HG03159 (cell line): ENCODE measurements around the gene EEF1AKMT3.

Experiments
- ATAC-seq: cut with Tn5 transposase; IDR thresholded peaks from one replicate; pipeline ENCODE4 v1.9.1; 2021; ENCODE audit warnings: mild to moderate bottlenecking, moderate library complexity; ENCODE audit not compliant: unreplicated experiment

Gene EEF1AKMT3

GRCh38 chr12:57750561-57751431 is 21.6 kb upstream of the EEF1AKMT3 start:
- no peak for ATAC-seq

DNA sequence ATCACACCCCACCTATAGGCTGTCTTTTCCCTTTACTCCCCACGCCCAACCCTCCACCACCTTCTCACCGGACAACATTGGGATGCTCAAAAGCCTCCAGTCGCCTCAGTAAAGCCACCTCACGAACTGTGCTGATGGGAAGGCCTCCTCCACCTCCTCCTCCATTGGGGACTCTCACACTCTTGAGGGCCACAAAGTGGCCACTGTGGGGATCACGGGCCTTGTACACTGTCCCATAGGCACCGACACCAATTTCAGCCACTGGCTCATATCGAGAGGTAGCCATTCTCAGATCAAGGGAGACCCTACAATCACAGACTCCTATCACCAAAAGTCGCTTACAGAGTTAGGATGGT is 21.0 kb upstream of the EEF1AKMT3 start:
- no peak for ATAC-seq

DNA sequence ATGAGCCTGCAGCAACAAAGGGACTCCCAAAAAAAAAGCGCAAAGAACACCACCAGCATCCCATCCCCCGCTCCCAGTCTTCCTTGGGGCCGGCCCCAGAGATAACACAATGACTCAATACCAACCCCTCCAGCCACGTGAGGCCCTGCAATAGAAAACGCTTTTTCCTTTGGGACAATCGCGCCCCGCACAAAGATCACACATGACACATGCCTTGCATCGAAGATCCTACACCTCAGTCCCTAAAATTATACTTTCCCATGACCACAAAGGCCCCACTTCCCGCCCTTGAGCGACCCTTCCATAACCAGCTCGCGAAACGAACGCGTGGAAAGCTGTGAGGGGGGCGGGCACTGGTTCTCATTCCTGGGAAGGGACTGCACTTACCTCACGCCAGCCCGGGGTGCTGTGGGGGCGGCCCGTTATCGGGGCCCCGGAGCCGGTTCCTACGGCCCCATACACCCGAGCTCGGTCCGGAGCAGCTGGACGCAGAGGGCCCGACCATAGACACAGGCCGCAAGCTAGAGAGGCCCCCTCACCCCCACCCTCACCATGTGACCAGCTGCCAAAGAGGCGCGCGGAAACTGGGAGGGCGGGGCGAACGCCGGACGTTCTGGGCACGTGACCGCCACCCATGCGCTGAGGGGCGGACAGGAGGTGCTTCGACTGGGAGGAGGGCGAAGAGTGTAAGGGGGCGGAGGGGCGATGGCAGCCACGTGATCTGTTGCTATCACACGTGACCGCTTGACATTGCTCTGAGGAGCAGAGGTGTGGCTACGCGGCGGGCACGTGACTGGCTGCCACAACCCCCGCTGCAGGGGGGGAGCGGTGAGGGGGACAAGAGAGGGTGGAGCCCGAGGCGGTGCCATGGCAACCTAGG is 20.4 kb upstream of the EEF1AKMT3 start, which contains the start of gene CDK4:
CDK4 (minus strand) TSS at position 523 of the 880 bp plus-strand sequence. CDS start 593 bp downstream, outside the sequence.
- peak; percentile 67 for ATAC-seq

GRCh38 chr12:57752668-57753000 is 19.8 kb upstream of the EEF1AKMT3 start:
- no peak for ATAC-seq

- ATAC-seq = no peak
Observed at GRCh38 chr12:57753756-57754337, 18.6 kb upstream of the EEF1AKMT3 start.

GRCh38 chr12:57754411-57755193 is 17.8 kb upstream of the EEF1AKMT3 start, which contains the start of gene MARCHF9:
Gene MARCHF9 (plus strand): TSS chr12:57755103. CDS start chr12:57755529, 426 bp downstream.
- peak; percentile 34 for ATAC-seq

GRCh38 chr12:57755194-57755453 is 17.3 kb upstream of the EEF1AKMT3 start:
- no peak for ATAC-seq

DNA sequence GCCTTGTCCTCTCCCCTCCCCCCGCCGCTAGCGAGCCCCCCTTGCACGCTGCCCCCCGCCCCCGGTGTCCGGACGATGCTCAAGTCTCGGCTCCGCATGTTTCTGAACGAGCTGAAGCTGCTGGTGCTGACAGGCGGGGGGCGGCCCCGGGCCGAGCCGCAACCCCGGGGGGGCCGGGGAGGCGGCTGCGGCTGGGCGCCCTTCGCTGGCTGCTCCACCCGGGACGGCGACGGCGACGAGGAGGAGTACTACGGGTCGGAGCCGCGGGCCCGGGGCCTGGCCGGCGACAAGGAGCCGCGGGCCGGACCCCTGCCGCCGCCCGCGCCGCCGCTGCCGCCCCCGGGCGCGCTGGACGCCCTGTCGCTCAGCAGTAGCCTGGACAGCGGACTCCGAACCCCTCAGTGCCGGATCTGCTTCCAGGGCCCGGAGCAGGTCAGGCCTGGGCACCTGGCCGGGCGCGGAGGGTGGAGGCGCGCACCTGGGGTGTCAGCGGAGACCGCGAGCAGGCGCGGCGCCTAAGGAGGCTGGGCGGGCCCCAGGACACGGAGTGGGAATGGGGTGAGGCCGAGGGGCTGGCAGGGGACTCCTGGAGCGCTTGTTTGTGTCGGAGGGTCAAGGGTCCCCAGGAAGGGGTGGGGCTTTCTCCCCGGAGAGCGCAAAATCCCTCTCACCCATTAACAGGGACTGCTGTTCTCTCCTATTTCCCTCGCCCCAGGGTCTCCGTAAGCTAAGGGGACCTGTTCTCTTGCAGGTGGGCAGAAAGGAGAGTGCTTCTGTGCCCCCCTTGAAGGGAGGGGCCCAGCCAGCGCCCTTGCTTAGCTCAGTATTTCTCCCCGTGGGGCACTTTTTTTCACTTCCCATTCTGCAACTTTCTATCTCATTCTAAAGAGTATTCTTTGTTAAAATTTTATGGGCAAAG is 16.7 kb upstream of the EEF1AKMT3 start:
- ATAC-seq = no peak

DNA sequence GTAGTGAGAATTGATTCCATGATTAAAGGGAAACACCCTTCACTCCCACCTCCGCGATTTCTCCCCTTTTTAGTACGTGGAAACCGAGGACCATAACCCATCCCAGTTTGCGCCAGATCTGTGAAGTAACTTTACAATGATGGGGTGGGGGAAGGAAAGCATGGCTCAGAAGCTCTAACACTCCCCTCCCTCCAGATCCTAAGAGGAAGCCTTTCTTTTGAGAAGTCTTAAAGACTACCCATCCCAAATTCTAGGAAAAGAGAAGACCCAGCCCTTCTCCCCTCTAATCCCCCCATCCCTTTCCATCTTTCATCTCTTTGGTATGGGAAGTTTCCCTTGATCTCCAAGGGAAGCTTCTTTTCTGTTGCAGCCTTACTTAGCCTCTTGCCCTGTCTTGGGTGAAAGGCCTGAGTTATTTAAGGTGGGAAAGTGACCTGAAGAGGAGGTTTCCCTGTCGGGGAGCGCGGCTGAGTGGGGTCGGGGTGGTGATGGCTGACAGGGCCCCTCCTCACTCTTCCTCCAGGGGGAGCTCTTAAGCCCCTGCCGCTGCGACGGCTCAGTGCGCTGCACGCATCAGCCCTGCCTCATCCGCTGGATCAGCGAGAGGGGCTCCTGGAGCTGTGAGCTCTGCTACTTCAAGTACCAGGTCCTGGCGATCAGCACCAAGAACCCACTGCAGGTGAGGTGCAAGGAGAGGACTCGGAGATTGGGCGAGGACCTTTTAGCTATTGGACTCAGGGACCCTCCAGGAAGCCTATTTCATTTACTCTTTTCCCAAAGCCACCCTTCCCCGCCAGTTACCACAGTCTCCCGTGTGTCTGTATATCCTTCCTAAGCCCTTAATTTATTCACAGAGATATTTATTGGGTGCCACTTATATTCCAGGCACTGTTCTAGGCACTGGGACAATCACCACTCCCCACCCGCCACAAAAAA is 15.7 kb upstream of the EEF1AKMT3 start:
- ATAC-seq = no peak

GRCh38 chr12:57757771-57758170 is 14.6 kb upstream of the EEF1AKMT3 start:
- no peak for ATAC-seq

DNA sequence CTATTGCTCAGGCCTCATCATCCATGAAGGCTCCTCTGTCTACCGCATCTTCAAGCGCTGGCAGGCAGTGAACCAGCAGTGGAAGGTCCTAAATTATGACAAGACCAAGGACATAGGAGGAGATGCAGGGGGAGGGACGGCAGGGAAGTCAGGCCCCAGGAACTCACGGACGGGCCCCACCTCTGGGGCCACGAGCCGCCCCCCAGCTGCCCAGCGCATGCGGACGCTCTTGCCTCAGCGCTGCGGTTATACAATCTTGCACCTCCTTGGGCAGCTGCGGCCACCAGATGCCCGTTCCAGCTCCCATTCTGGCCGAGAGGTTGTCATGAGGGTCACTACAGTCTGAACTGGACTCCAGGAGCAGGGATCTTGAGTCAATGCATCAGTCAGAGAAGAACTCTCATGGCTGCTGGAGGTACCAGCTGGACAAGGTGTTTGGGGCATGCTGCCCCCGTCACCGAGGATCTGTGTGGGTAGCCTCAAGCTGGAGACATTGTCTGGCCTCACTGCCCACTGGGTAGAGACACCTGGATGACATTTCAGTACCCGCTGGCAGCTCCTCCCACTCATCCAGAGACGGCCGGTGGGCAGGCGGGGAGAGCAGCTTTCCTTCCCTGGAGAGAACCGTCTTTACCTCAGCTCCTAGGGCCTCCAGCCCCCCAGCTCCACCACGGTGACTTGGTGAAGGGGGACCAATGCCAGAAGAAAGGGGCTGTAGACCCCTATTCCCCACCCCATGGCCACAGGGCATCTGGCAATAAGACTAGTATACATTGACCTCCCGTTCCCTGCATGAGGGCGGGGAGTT is 13.7 kb upstream of the EEF1AKMT3 start:
- no peak for ATAC-seq

DNA sequence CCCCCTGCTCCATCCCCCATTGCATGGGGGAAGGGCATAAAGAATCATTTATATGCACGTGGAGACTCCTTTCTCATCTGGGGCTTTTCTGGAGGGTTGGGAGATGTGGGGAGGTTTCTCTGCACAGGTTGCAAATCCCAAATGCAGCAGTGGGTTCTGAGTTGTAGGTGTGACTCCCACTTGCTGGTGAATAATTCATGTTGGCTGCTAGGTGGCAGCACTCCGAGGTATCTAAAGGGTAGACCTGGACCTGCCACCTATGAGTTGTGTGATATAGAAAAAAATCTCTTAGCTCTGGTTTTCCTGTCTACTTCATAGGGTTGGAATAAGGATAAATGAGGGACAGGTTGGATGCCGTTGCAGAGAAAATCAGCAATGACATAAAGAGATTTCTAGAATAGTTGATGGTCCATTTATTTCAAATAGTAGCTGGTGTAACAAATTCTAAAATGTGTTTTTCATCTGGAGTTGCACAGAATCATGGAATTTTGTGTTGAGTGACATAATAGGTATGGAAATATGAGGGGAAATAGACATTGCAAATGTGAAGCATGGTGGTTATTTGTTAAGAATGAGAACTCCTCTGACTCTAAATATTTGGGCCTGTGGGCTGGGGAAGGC is 12.9 kb upstream of the EEF1AKMT3 start:
- no peak for ATAC-seq

GRCh38 chr12:57760347-57760982 is 11.9 kb upstream of the EEF1AKMT3 start:
- no peak for ATAC-seq

DNA sequence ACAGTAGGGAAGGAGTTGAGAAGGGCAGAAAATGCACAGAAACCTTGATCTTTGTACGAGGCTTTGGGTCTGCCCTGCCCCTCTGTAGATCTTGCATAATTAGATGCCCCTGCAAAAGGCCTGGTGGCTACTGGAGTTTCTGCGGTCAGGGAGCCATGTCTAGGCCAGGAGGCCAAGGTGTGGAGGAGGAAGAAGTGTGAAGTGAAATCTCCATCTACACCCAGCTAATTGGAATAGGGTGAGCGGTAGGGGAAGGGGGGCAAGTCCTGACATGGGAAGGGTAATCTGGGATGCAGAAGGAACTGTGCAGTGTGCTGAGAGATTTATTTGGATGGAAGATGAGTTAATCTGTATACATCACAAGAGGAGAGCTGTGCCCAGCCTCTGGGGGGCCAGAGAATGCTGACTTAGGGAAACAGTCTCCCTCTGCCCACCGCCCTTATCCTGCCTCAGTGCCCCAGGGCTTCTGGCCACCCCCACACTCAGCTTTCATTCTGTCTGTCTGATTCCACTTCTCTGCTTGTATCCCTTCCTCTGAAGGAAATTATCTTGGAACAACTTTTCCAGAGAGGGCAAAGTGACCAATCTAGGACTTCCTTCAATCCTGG is 10.9 kb upstream of the EEF1AKMT3 start:
- no peak for ATAC-seq

DNA sequence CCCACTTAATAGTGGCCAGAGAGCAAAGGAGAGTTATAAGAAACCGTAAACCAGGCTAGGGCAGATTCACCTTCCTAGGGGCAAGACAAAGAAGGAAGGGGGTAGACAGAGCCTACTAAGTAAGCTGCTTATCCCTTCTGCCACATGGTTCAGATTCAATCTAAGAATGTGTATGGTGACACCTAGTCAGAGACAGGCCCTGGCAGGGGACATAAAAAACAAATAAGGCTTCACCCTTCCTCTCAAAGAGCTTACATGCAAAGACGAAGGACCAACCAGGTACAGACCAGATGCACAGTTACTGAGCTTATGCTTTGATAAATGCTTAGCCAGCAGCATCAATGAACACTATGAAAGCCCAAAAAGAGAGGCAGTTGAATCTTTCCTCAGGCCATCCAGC is 10.0 kb upstream of the EEF1AKMT3 start:
- ATAC-seq = no peak

GRCh38 chr12:57763881-57764661 is 8.3 kb upstream of the EEF1AKMT3 start:
- ATAC-seq = no peak
